Effector CD8-positive, alpha-beta T cell (primary cell): ENCODE data around the gene C5orf63.
"Not testable (repeated sequence)": the region's sequence is repeated elsewhere in the genome, so short reads cannot be mapped to it uniquely, and the experiment has no call there.

Experiments used
- DNase-seq: peaks from one replicate; lab custom pipeline; 2025; lab: John Stamatoyannopoulos, UW

C5orf63 gene

GRCh38 chr5:127031147-127031862, 42.0 kb downstream of the C5orf63 start:
- DNase-seq = no peak

DNA sequence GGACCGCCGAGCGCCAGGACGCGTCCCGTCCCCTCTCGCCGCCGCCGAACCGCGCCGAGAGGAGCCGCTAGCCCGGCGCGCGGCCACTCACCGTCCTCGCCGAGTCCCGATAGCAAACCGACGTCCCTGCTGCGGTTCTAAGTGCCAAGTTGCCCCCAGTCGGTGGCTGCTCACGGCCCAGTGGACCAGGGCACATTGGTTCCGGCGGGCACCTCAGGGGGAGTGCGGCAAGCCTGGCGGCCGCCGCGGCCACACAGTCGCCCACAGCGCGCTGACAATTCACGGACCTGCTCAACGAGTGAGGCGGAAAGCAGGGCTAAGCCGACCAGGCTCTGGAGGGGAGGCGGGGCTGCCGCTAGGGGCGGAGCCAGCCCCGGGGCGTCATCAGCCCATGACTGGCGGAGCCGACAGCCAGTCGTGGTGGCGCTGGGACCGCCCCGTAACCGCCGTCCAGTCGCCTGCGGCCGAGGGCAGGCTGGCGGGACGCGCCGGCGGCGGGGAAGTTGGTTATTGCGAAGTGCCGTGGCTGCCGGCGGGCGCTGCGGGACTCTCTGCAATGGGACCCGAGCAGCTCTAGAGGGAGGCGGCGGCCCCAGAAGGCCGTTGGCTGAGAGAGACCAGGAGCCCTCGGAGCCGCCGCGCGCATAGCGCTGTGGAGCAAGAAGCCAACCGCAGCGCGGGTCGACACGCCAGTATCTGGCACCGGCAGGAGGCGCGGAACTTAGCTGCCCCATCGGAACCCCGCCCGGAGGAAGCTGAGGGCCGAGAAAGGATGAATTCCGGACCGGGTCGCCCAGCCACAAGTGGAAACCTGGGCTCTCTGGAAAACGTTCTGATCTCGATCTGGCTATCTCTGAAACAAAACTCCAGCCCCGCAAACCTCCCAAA, 42.8 kb downstream of the C5orf63 start, which contains the start of gene MARCHF3:
Gene MARCHF3 (minus strand): TSS at position 300 of the 888 bp plus-strand sequence. CDS start 112,387 bp downstream, outside the sequence.
- DNase-seq = peak; percentile 88

DNA sequence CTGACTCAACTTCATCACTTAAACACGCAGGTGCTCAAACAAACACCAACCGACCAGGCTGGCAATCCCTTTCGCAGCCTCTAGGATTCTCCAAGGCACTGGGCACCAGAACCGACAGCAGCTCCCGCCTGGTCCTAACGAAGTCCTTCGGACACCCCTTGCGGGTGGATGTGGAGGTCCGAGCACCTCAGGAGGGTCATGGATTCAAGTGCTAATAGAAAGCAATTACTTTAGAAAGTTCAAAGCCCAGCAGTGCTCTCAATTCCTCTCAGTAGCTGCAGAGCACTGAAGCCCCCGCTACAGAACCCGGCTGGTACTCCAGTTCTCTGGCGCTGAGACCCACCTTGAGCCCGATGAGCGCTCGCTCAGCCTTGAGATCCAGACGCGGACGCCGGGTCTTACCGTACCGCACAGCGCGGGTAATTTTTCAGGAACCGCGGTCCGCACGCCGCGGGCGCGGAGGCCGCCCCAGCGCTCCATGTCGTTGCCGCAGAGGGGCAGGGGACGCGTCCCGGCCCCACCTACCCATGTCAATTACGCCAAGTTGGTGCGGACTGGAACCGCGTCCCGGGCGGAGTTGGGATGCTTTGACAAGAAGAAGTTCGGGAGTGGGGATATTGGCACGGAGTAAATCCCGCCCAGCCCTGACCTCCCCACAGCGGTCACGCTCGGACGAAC, 43.6 kb downstream of the C5orf63 start:
- DNase-seq = peak; percentile 8

- no peak for DNase-seq
These were observed 44.4 kb downstream of the C5orf63 start for GRCh38 chr5:127028822-127029457.

GRCh38 chr5:127027539-127027938, 45.8 kb downstream of the C5orf63 start:
- DNase-seq = no peak

- DNase-seq = no peak
These were observed 47.1 kb downstream of the C5orf63 start for GRCh38 chr5:127026166-127026565.

DNA sequence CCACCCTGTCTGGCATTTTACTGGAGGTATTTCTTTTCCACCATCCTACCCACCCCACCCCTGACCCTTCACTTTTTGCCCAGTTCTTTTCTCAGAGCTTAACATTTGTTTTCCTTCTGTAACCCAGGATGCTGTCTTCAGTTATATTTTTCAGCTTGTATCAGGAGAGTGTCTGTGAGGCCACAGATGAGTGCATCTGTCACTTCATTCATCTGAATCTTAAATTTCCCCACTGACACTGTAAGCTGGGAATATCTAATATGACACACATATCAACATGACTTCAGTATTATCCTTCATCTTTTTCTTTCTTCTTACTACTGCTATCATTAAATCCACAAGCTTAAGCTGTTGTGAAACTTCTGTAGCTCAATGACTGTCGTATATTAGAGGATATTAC, 47.8 kb downstream of the C5orf63 start:
- DNase-seq = no peak

DNA sequence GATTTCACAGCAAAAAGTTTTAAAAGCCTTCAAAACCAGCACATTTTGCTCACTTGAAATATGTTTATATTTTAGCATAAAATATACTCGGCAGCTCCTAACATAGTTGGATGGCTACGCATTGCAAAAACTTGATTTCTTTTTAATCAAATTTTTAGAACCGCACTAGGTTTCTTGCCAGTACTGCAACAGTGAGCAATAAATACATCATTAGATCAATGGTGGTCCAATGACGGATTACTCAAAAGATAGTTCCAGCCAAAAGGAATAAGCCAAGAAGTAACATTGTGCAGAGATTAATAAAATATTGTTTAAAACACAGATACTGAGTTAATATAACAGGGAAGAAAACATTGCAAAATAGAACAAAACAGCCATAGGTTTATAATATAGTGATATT, 48.5 kb downstream of the C5orf63 start:
- DNase-seq = no peak

- DNase-seq = not testable (repeated sequence)
These were observed 49.6 kb downstream of the C5orf63 start for GRCh38 chr5:127023552-127024191.

DNA sequence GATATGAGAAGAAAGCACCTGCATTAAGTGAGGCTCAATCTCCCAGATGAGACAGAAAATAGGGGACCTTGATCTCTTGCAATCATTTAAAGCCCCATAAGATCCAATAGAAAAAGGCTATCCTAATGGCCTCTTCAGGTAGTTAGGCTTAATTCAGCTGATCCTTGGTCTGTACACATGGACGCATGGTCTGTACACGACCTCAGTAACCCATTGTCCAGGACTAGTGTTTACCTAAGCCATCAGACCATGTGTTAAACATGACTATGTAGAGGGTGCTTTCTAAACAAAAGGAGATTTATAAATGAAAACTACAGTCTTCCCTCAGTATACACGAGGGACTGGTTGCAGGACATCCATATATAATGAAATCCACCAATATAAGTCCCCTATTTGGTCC, 50.5 kb downstream of the C5orf63 start:
- no peak for DNase-seq

DNA sequence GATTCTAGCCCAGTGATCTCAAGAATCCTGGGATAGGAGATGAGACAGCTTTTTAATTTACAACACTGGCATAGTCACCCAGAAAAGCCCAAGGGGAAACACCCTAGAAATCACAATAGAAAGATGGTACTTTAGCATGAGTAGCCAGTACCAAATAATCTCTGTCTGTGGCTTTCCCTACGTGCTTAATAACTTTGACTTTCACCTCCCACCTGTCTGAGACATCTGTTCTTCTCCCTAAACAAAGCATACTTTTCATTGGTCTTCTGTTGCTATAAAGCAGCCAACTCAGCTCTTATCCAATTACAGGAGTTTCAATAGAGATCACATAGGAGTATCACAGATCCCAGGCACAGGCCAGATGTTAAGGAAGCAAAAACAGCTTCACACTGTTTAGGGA, 53.4 kb downstream of the C5orf63 start:
- DNase-seq = no peak

GRCh38 chr5:127016722-127017121, 56.6 kb downstream of the C5orf63 start:
- DNase-seq = not testable (repeated sequence)

- no peak for DNase-seq
These were observed 57.6 kb downstream of the C5orf63 start for GRCh38 chr5:127015716-127016115.

DNA sequence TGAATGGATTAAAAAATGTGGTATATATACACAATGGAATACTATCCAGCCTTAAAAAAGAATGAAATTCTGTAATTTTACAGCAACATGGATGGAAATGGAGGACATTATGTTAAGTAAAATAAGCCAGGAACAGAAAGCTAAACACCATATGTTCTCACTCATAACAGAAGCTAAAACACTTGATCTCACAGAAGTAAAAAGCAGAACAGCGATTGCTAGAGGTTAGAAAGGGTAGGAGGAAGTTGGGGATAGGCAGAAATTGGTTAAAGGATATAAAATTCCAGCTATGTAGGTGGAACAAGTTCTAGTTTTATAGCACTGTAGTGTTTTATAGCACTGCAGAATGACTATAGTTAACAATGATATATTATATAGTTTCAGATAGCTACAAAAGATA, 58.7 kb downstream of the C5orf63 start:
- DNase-seq = no peak

- DNase-seq = no peak
These were observed 59.9 kb downstream of the C5orf63 start for GRCh38 chr5:127013407-127013806.

DNA sequence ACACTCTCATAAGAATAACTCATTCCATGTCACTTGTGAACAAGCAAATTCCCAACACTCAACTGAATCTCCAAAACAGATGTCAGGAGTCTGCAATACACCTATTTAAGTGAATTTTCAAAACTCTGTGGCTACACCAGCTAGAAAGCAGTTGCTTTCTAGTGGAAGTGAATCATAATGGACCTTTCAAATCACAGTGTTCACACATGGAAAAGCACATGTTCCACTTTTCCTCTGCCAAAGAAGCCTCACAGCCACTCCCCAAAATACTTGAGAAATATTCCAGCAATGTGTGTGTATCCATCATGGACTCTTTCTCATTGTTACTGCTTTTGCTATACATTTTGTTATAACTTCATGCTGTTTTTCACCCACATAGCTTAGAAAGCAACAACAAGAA, 60.4 kb downstream of the C5orf63 start:
- DNase-seq = no peak

DNA sequence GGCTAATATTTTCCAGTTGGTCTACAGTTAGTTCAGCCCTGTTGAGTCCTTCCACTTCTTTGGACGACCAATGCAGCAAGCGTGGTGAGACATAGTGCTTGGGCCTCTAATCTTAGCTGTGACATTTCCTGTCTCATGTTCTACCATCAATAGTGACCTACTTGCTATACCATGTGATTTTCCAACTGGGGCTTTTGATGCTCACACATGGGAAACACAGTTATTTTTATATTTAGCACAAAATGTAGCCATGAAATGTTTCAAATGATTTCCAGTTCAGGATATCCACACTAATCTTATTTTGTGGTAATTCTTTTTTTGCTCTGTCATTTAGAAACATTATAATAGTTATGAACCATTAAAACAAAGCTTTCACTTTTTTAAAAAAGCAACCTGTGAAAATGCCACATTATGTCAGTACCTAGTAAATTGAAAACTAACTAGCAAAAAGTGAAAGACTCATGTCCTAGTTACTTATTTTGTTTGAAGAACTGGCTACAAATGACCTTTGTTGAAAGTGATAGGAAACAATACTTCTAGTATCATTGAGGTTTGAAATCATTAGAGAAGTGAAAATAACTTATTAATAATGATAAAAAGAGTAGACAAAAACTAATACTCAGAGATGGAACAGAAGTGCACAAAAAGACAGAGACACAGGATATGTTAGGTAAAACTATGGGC, 61.2 kb downstream of the C5orf63 start:
- no peak for DNase-seq

DNA sequence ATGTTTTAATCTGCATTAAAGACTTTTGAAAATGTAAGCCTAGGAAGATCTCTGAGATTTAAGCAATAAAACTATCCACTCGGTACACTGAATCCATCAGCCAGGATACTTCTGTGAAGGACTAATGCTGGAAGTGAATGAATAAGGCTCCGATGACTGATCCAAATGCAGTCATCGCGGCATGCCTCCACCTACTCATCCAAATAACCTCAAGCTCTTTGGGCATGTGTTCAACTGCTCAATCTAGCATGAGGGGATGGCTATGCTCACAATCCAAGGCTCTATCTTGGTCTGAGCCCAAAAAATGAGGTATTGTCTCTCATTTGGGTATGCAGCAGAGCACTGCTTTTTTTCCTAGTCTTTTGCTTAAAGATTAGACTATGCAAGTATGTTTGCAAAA, 62.1 kb downstream of the C5orf63 start:
- DNase-seq = no peak

DNA sequence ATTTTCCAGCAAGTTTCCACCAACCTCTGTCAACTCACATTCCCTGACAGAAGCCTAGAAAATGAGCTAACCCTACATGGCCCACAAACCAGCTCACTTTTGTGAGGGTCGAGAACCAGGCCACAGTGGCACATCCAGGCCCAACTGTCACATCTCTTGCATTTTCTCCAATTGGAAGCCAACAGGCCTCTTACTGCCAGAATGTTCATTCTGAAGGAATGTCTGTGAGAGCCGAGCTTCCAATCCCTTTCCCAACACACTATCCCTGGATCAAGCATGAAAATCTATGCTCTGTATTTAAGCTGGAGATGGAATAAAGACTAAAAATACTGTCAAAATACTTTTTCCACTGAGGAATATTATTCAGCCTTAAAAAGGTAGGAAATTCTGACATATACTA, 62.9 kb downstream of the C5orf63 start:
- DNase-seq = no peak

- DNase-seq = no peak
These were observed 63.5 kb downstream of the C5orf63 start for GRCh38 chr5:127009784-127010183.
